ENCODE data around the gene ANK3.

Gene ANK3

DNA sequence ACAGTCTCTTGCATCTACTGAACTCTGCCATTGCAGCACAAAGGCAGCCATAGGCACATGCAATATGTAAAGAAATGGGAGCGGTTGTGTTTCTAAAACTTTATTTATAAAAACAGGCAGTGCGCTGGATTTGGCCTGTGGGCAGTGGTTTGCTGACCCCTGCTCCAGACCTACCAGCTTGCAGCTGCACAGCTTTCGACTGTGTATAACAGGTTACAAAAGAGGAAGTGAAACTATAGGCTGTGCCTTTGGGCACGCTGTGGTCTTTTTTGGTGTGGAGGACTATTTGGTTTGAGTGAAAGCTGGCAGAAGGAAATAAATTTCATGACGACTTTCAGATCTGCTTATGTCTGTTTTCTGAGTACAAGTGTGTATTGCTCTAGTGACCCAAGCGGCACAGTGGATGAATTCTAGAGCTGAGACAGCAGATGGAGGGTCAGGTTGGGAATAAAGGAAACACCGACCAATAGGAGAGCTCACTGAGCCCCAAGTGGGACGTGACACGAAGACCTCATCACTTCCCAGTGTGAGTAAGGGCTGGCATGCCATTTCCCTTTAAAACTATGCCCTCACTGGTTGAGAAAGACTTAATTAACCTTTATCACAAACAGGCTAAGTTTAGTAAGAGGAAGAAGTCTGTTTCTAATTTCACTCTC is 152.7 kb downstream of the ANK3 start:
- Histone ChIP-seq H3K9ac (ENCODE audit: low read length) (no peak overlapping the region), H3K36me3 (ENCODE audit: insufficient read depth, low read length) (no peaks in the 10 kb centered on the region), H3K27ac (ENCODE audit: low read depth, low read length) (no peak overlapping the region)

DNA sequence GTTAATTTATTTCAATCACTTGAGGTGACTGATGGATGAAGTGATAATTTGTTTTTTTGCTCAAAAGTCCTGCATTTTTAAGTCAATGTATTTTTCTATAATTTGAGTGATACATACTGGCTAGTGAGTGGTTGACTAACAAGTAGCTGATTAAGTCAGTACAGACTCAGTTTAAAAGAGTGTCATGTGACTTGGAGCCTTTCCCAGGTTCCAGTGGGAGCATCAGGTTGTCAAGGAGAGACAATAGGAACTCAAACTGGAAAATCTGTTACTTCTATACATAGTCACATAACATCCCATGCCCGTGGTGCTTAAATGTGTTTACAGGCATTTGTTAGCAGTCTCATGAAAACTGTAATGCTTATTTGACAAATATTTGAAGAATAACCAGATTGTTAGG is 154.7 kb downstream of the ANK3 start:
- no peaks in the 10 kb centered on the region for H3K27me3 ChIP-seq (ENCODE audit: control insufficient read depth in 1 of 2, insufficient read depth in 2 of 2, low read length in 2 of 2)
- no peaks in the 10 kb centered on the region for H3K9me3 ChIP-seq (ENCODE audit: low read length)
- no peaks in the 10 kb centered on the region for H3K36me3 ChIP-seq (ENCODE audit: insufficient read depth, low read length)
- H3K4me3 ChIP-seq (ENCODE audit: low read depth in 1 of 2, low read length in 2 of 2) = no peak overlapping the region
- peaks cover 39% of the 10 kb centered on the region for H3K4me1 ChIP-seq (ENCODE audit: insufficient read depth, low read length)
- H3K9ac ChIP-seq (ENCODE audit: low read length) = no peak overlapping the region
- H3K27ac ChIP-seq (ENCODE audit: low read depth, low read length) = no peak overlapping the region

More for the DNA sequence above, 152.7 kb downstream of the ANK3 start:
- Histone ChIP-seq H3K4me1 (ENCODE audit: insufficient read depth, low read length) (peaks cover 28% of the 10 kb centered on the region), H3K9me3 (ENCODE audit: low read length) (no peaks in the 10 kb centered on the region), H3K27me3 (ENCODE audit: control insufficient read depth in 1 of 2, insufficient read depth in 2 of 2, low read length in 2 of 2) (no peaks in the 10 kb centered on the region), H3K4me3 (ENCODE audit: low read depth in 1 of 2, low read length in 2 of 2) (no peak overlapping the region)

DNA sequence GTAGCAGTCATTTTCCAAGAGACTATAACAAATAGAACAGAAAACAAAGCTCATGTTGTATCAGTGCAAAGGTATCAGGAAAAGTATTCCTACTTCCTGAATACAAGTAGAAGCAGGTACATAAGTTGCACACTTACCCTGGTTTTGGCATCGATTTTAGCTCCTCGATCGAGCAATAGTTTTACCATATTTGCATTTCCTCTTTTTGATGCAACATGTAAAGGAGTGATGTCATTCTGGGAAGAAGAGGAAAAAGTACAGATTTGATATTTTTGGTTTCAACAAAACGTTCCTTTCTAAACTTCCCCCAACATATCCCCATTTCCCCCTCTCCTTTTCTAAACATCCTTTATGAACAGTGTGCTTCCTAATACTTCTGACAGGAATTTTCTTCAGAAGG is 155.1 kb downstream of the ANK3 start:
- no peak overlapping the region for H3K9ac ChIP-seq (ENCODE audit: low read length)
- H3K27me3 ChIP-seq (ENCODE audit: control insufficient read depth in 1 of 2, insufficient read depth in 2 of 2, low read length in 2 of 2) = no peaks in the 10 kb centered on the region
- H3K36me3 ChIP-seq (ENCODE audit: insufficient read depth, low read length) = no peaks in the 10 kb centered on the region
- H3K27ac ChIP-seq (ENCODE audit: low read depth, low read length) = no peak overlapping the region
- no peaks in the 10 kb centered on the region for H3K9me3 ChIP-seq (ENCODE audit: low read length)
- peaks cover 38% of the 10 kb centered on the region for H3K4me1 ChIP-seq (ENCODE audit: insufficient read depth, low read length)
- no peak overlapping the region for H3K4me3 ChIP-seq (ENCODE audit: low read depth in 1 of 2, low read length in 2 of 2)

GRCh38 chr10:60230892-60231291 is 158.8 kb downstream of the ANK3 start:
- Histone ChIP-seq H3K9me3 (ENCODE audit: low read length) (no peaks in the 10 kb centered on the region), H3K27ac (ENCODE audit: low read depth, low read length) (no peak overlapping the region), H3K27me3 (ENCODE audit: control insufficient read depth in 1 of 2, insufficient read depth in 2 of 2, low read length in 2 of 2) (no peaks in the 10 kb centered on the region), H3K4me1 (ENCODE audit: insufficient read depth, low read length) (peaks cover 13% of the 10 kb centered on the region), H3K36me3 (ENCODE audit: insufficient read depth, low read length) (no peaks in the 10 kb centered on the region), H3K9ac (ENCODE audit: low read length) (no peak overlapping the region), H3K4me3 (ENCODE audit: low read depth in 1 of 2, low read length in 2 of 2) (no peak overlapping the region)

DNA sequence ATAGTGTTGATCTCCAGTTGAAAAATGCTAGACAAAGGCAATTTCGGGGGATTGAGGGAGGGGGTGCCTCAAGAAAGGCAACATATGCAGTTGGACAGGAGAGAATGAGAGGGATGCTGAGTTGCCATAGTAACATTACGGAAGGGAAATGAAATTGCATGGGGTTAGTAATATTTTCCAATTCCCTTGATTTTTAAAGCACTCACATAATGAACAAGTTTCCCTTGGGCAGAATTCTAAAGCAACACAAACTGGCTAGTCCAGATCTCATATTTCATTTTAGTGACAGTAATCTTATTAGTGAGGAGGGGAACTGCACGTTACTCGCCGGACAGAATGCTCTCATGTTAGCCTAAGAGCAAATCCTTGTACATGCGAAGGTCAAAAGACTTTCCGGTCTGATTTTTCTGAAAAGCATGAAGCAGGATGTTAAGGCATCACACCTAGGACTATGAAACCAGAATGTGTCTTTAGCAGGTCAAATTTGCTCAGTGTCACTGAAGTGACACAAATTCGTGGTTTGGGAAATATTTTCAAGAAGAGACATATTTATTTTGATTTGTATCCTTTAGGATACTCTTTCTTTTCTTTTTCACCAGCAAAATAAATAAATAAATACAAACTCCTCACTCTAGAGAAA is 165.5 kb downstream of the ANK3 start:
- H3K9ac ChIP-seq (ENCODE audit: low read length) = no peak overlapping the region

DNA sequence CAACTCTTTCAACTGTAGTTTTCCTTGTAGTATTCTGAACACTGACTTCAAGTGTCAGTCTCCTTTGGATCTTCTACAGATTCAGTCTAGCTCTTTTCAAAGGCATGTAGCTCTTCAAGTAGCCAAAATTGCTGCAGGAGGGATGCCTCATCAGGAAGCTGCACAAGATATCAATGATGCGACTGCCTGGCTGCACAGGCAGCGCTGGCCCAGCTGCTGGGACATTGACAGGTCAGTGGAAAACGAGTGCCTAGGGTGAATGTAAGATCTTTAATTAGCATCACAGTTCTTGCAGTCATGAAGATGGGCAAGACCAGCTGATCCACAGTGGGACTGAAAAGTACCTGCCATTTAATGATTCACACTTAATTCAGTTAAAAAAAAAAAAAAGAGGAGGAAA is 167.6 kb downstream of the ANK3 start:
- no peak overlapping the region for H3K4me3 ChIP-seq (ENCODE audit: low read depth in 1 of 2, low read length in 2 of 2)
- H3K27me3 ChIP-seq (ENCODE audit: control insufficient read depth in 1 of 2, insufficient read depth in 2 of 2, low read length in 2 of 2) = no peaks in the 10 kb centered on the region
- no peaks in the 10 kb centered on the region for H3K36me3 ChIP-seq (ENCODE audit: insufficient read depth, low read length)
- H3K27ac ChIP-seq (ENCODE audit: low read depth, low read length) = no peak overlapping the region
- H3K9me3 ChIP-seq (ENCODE audit: low read length) = no peaks in the 10 kb centered on the region
- no peak overlapping the region for H3K9ac ChIP-seq (ENCODE audit: low read length)
- H3K4me1 ChIP-seq (ENCODE audit: insufficient read depth, low read length) = no peaks in the 10 kb centered on the region

More for the DNA sequence above, 165.5 kb downstream of the ANK3 start:
- H3K27me3 ChIP-seq (ENCODE audit: control insufficient read depth in 1 of 2, insufficient read depth in 2 of 2, low read length in 2 of 2) = no peaks in the 10 kb centered on the region
- H3K27ac ChIP-seq (ENCODE audit: low read depth, low read length) = no peak overlapping the region
- H3K4me1 ChIP-seq (ENCODE audit: insufficient read depth, low read length) = no peaks in the 10 kb centered on the region
- no peak overlapping the region for H3K4me3 ChIP-seq (ENCODE audit: low read depth in 1 of 2, low read length in 2 of 2)
- H3K36me3 ChIP-seq (ENCODE audit: insufficient read depth, low read length) = no peaks in the 10 kb centered on the region
- H3K9me3 ChIP-seq (ENCODE audit: low read length) = no peaks in the 10 kb centered on the region

DNA sequence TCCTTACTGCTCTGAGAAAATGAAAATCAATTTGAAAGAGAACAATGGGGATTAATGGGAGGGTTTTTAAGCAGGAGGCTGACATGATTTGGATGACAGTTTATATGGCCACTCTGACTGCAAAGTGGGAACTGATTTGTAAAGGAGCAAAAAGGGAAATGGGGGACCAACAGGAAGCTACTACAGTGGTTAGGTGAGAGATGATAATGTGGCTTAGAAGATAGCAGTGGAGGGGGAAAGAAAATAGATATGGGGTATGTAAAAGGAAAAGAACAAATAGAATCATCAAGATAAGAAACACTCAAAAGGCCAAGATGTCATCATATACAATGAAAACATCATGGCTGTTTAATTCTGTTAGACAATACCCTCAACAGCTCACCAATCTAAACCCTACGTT is 177.5 kb downstream of the ANK3 start:
- Histone ChIP-seq H3K27me3 (ENCODE audit: control insufficient read depth in 1 of 2, insufficient read depth in 2 of 2, low read length in 2 of 2) (no peaks in the 10 kb centered on the region), H3K4me3 (ENCODE audit: low read depth in 1 of 2, low read length in 2 of 2) (no peak overlapping the region), H3K36me3 (ENCODE audit: insufficient read depth, low read length) (no peaks in the 10 kb centered on the region), H3K27ac (ENCODE audit: low read depth, low read length) (no peak overlapping the region), H3K9ac (ENCODE audit: low read length) (no peak overlapping the region), H3K9me3 (ENCODE audit: low read length) (no peaks in the 10 kb centered on the region), H3K4me1 (ENCODE audit: insufficient read depth, low read length) (no peaks in the 10 kb centered on the region)

- Histone ChIP-seq H3K36me3 (ENCODE audit: insufficient read depth, low read length) (no peaks in the 10 kb centered on the region), H3K27me3 (ENCODE audit: control insufficient read depth in 1 of 2, insufficient read depth in 2 of 2, low read length in 2 of 2) (no peaks in the 10 kb centered on the region), H3K9ac (ENCODE audit: low read length) (no peak overlapping the region), H3K4me3 (ENCODE audit: low read depth in 1 of 2, low read length in 2 of 2) (no peak overlapping the region), H3K4me1 (ENCODE audit: insufficient read depth, low read length) (no peaks in the 10 kb centered on the region), H3K9me3 (ENCODE audit: low read length) (no peaks in the 10 kb centered on the region), H3K27ac (ENCODE audit: low read depth, low read length) (no peak overlapping the region)
Measured at GRCh38 chr10:60209874-60210570, 179.7 kb downstream of the ANK3 start.

GRCh38 chr10:60208676-60209269 is 180.9 kb downstream of the ANK3 start:
- Histone ChIP-seq H3K27me3 (ENCODE audit: control insufficient read depth in 1 of 2, insufficient read depth in 2 of 2, low read length in 2 of 2) (no peaks in the 10 kb centered on the region), H3K36me3 (ENCODE audit: insufficient read depth, low read length) (no peaks in the 10 kb centered on the region), H3K27ac (ENCODE audit: low read depth, low read length) (no peak overlapping the region), H3K9me3 (ENCODE audit: low read length) (no peaks in the 10 kb centered on the region), H3K4me3 (ENCODE audit: low read depth in 1 of 2, low read length in 2 of 2) (no peak overlapping the region), H3K4me1 (ENCODE audit: insufficient read depth, low read length) (no peaks in the 10 kb centered on the region), H3K9ac (ENCODE audit: low read length) (no peak overlapping the region)

GRCh38 chr10:60207894-60208293 is 181.8 kb downstream of the ANK3 start:
- no peaks in the 10 kb centered on the region for H3K9me3 ChIP-seq (ENCODE audit: low read length)
- no peaks in the 10 kb centered on the region for H3K36me3 ChIP-seq (ENCODE audit: insufficient read depth, low read length)
- H3K9ac ChIP-seq (ENCODE audit: low read length) = no peak overlapping the region
- no peaks in the 10 kb centered on the region for H3K27me3 ChIP-seq (ENCODE audit: control insufficient read depth in 1 of 2, insufficient read depth in 2 of 2, low read length in 2 of 2)
- H3K4me3 ChIP-seq (ENCODE audit: low read depth in 1 of 2, low read length in 2 of 2) = no peak overlapping the region
- H3K27ac ChIP-seq (ENCODE audit: low read depth, low read length) = no peak overlapping the region
- no peaks in the 10 kb centered on the region for H3K4me1 ChIP-seq (ENCODE audit: insufficient read depth, low read length)

DNA sequence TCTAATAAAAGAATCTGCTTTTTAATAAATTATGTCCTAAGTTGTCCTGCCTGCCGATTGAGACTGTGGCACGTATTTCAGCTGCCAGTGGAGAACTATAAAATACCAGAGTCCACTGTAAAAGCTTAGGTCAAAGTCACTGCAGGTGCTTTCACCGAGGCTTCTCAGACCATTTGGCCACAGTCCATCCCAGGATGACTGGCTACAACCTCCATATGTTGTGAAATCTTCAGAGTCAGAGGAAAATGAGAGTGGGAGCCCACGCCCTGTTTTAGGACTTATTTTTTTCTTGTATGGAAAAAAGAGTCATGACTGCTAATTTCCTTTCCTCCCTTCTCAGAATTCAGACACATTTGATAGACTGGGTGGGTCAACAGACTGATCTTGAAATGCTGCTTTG is 182.9 kb downstream of the ANK3 start:
- H3K9ac ChIP-seq (ENCODE audit: low read length) = no peak overlapping the region
- H3K36me3 ChIP-seq (ENCODE audit: insufficient read depth, low read length) = no peaks in the 10 kb centered on the region
- no peaks in the 10 kb centered on the region for H3K4me1 ChIP-seq (ENCODE audit: insufficient read depth, low read length)
- H3K4me3 ChIP-seq (ENCODE audit: low read depth in 1 of 2, low read length in 2 of 2) = no peak overlapping the region
- H3K27ac ChIP-seq (ENCODE audit: low read depth, low read length) = no peak overlapping the region
- H3K9me3 ChIP-seq (ENCODE audit: low read length) = no peaks in the 10 kb centered on the region
- H3K27me3 ChIP-seq (ENCODE audit: control insufficient read depth in 1 of 2, insufficient read depth in 2 of 2, low read length in 2 of 2) = no peaks in the 10 kb centered on the region

All from muscle layer of colon (tissue), 2 donors.